Fibroblast of lung (primary cell): Measurements from ENCODE around the gene AKT1S1. TPM values are rescaled to one million over a fixed set of nuclear protein-coding genes. Genes with fewer than 3 reads are reported as not detected.
A peak's percentile ranks its signal among the peaks of the same experiment; 100 is the strongest.

Experiments
- DNase-seq, 2 donors: peaks; one replicate each; pipeline versions ENCODE4 v3.0.0 to v3.0.0-alpha.2; 2010; ENCODE audit warnings: low read depth in 2 of 2
- H2AFZ ChIP-seq: 2 replicates; pipeline ENCODE4 v1.5.1; 2012; ENCODE audit warnings: low read length, control low read depth, inconsistent platforms
- H3K27ac ChIP-seq: 2 replicates; pipeline ENCODE4 v1.5.1; 2011; ENCODE audit warnings: low read length, control low read depth; ENCODE audit not compliant: insufficient read depth
- H3K27me3 ChIP-seq: 2 replicates; pipeline ENCODE4 v1.5.1; 2011; ENCODE audit warnings: mild to moderate bottlenecking, low read length; ENCODE audit not compliant: control insufficient read depth, insufficient read depth
- H3K36me3 ChIP-seq: 2 replicates; pipeline ENCODE4 v1.5.1; 2011; ENCODE audit warnings: low read length; ENCODE audit not compliant: control insufficient read depth, insufficient read depth
- H3K4me1 ChIP-seq: 2 replicates; pipeline ENCODE4 v1.5.1; 2011; ENCODE audit warnings: low read length; ENCODE audit not compliant: control insufficient read depth, insufficient read depth; ENCODE audit errors: extremely low read depth
- H3K4me2 ChIP-seq: 2 replicates; pipeline ENCODE4 v1.5.1; 2011; ENCODE audit warnings: low read length, control low read depth; ENCODE audit not compliant: insufficient read depth; ENCODE audit errors: extremely low read depth
- H3K4me3 ChIP-seq, 4 experiments: fragments of 200-600 bp in 1 of 4; sonication (generic) in 1 of 4; replicated peaks in 1 of 4; 2 replicates each; pipeline ENCODE4 v1.5.1; 2011 to 2016; ENCODE audit warnings: low read length in 4 of 4, low read depth in 3 of 4, mild to moderate bottlenecking in 3 of 4, control low read depth in 2 of 4, inconsistent platforms in 1 of 4, mixed read lengths in 1 of 4; ENCODE audit not compliant: insufficient read depth in 1 of 4; ENCODE audit errors: control extremely low read depth in 1 of 4
- H3K79me2 ChIP-seq: 2 replicates; pipeline ENCODE4 v1.5.1; 2012; ENCODE audit warnings: mild to moderate bottlenecking, low read length, inconsistent platforms; ENCODE audit not compliant: control insufficient read depth, insufficient read depth
- H3K9ac ChIP-seq: 2 replicates; pipeline ENCODE4 v1.5.1; 2011; ENCODE audit warnings: mild to moderate bottlenecking, low read length, control low read depth; ENCODE audit not compliant: insufficient read depth
- H3K9me3 ChIP-seq: 2 replicates; pipeline ENCODE4 v1.5.1; 2012; ENCODE audit warnings: low read depth, low read length; ENCODE audit not compliant: control insufficient read depth, insufficient read depth
- H4K20me1 ChIP-seq: 2 replicates; pipeline ENCODE4 v1.5.1; 2011; ENCODE audit warnings: low read length; ENCODE audit not compliant: control insufficient read depth, insufficient read depth; ENCODE audit errors: extremely low read depth
- EZH2 ChIP-seq: IDR thresholded peaks from 2 replicates; pipeline ENCODE4 v1.5.1; 2012; ENCODE audit warnings: low read length, control low read depth, mild to moderate bottlenecking; ENCODE audit errors: missing control alignments
- polyA plus RNA-seq, 2 donors: library from polyadenylated mRNA; depleted of rRNA in 1 of 2; stranded (reverse) in 1 of 2; unstranded in 1 of 2; fragments of >200 nt; gene quantifications; 2 replicates each; pipeline ENCODE4 v1.2.1, GENCODE V29; 2011 to 2012; ENCODE audit warnings: missing spikeins in 1 of 2
- total RNA-seq: library from RNA; depleted of rRNA; stranded (reverse); fragments of >200 nt; gene quantifications from 2 replicates; pipeline ENCODE4 v1.2.1, GENCODE V29; 2014
- TF ChIP-seq, protein P1 (sequence below), 2 donors: IDR thresholded peaks in 1 of 2; conservative IDR thresholded peaks in 1 of 2; 1 replicate in 1 of 2; 2 replicates in 1 of 2; pipeline ENCODE4 v1.5.1; 2011 to 2012; ENCODE audit warnings: low read length in 2 of 2, control low read depth in 1 of 2, inconsistent platforms in 1 of 2, low read depth in 1 of 2, mild to moderate bottlenecking in 1 of 2

The AKT1S1 gene
- total and polyA plus RNA-seq, 2 donors (not counting 1 experiment from before 2014, with no cell fraction given) = 12.2 to 37.4 TPM

DNA sequence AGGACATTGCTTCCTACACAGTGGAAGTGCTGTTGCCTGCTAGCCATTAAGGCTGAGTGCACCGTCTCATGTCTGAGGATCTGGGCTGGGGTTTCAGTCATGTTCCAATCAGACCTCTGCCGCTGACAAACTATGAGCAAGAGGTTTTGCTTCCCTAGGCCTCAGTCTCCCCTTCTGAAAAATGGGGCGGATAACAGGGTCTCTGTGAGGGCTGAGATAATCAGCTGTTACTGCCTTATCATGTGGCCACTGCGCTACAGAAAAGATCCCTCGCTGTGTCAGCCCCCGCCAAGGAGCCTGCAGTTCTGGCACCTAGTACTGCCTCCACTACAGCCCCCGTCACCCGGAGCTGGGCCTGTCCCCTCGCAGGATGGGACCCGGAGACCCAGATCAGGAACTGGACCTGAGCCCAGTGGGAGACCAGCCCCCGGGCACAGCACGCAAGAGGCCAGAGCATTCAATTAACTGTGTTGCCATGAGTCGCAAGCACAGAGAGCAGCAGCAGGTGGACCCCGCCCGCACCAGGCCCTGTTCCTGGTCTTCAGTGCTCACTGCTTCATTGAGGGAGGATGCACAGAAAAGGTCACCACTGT lies 6.8 kb downstream of the AKT1S1 start:
- Histone ChIP-seq H3K79me2 (peaks cover 25% of the 10 kb centered on the region), H2AFZ (peak overlapping the region; percentile 10), H3K27me3 (no peaks in the 10 kb centered on the region), H3K27ac (peak overlapping the region; percentile 63), H4K20me1 (no peaks in the 10 kb centered on the region), H3K9me3 (no peaks in the 10 kb centered on the region), H3K4me1 (peaks cover 16% of the 10 kb centered on the region), H3K9ac (peak overlapping the region; percentile 49), H3K36me3 (peaks cover 2% of the 10 kb centered on the region), H3K4me2 (peak overlapping the region; percentile 79), H3K4me3 (peak overlapping the region; percentile 31 to 56 (median 38))
- no peak for TF ChIP-seq EZH2
- TF ChIP-seq, protein P1, sequence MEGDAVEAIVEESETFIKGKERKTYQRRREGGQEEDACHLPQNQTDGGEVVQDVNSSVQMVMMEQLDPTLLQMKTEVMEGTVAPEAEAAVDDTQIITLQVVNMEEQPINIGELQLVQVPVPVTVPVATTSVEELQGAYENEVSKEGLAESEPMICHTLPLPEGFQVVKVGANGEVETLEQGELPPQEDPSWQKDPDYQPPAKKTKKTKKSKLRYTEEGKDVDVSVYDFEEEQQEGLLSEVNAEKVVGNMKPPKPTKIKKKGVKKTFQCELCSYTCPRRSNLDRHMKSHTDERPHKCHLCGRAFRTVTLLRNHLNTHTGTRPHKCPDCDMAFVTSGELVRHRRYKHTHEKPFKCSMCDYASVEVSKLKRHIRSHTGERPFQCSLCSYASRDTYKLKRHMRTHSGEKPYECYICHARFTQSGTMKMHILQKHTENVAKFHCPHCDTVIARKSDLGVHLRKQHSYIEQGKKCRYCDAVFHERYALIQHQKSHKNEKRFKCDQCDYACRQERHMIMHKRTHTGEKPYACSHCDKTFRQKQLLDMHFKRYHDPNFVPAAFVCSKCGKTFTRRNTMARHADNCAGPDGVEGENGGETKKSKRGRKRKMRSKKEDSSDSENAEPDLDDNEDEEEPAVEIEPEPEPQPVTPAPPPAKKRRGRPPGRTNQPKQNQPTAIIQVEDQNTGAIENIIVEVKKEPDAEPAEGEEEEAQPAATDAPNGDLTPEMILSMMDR (conservative IDR thresholded peaks at IDR 0.05 in 1 of 2, IDR thresholded peaks at IDR 0.05 in 1 of 2; ENCODE audit: low read depth in 1 of 2, low read length in 2 of 2) = no peak
- no peak for DNase-seq

DNA sequence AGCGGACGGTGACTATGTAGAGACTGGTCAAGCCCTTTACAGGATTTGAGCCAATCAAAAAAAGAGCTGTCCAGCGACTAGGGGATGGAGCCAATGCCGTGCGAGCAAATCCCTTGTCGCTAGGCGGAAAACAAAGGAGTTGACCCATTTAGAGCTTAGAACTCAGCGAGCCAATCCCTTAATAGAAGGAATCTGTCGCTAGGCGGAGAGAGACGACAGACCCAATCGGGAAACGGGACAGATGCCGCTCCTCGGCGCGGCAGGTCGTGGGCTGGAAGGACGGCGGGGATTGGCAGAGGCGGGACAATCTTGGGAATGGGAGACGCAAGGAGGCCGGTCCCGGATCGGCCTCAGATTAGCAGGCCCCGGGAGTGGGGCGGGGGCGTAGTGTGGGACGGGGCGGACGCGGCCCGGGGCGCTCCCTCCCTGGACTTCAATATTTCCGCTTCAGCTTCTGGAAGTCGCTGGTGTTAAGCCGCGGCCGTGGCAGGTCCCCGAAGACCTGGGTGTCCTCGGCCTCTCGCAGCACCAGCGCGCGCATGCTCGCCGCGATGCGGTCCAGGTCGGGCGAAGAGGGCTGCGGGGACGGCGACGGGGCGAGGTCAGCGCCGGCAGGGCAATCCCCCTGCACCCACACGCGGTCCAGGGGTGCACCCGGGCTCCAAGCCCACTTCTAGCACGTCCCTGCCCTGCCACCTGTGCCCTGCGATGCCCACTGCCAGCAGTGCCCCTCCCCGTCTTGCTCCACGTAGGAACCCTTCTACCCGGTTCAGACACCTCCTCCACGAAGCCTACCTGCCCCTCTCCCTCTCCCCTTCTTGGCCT lies 7.5 kb downstream of the AKT1S1 start:
- no peaks in the 10 kb centered on the region for H3K9me3 ChIP-seq
- no peak for TF ChIP-seq EZH2
- TF ChIP-seq, protein P1 (conservative IDR thresholded peaks at IDR 0.05 in 1 of 2, IDR thresholded peaks at IDR 0.05 in 1 of 2; ENCODE audit: low read depth in 1 of 2, low read length in 2 of 2) = no peak
- peak overlapping the region; percentile 49 for H3K9ac ChIP-seq
- DNase-seq = peak; percentile 100
- peaks cover 2% of the 10 kb centered on the region for H3K36me3 ChIP-seq
- H4K20me1 ChIP-seq = no peaks in the 10 kb centered on the region
- no peaks in the 10 kb centered on the region for H3K27me3 ChIP-seq
- peaks cover 16% of the 10 kb centered on the region for H3K4me1 ChIP-seq
- H2AFZ ChIP-seq = peak overlapping the region; percentile 10
- peak overlapping the region; percentile 31 to 56 (median 38) for H3K4me3 ChIP-seq
- peak overlapping the region; percentile 79 for H3K4me2 ChIP-seq
- H3K27ac ChIP-seq = peak overlapping the region; percentile 80
- H3K79me2 ChIP-seq = peaks cover 22% of the 10 kb centered on the region

DNA sequence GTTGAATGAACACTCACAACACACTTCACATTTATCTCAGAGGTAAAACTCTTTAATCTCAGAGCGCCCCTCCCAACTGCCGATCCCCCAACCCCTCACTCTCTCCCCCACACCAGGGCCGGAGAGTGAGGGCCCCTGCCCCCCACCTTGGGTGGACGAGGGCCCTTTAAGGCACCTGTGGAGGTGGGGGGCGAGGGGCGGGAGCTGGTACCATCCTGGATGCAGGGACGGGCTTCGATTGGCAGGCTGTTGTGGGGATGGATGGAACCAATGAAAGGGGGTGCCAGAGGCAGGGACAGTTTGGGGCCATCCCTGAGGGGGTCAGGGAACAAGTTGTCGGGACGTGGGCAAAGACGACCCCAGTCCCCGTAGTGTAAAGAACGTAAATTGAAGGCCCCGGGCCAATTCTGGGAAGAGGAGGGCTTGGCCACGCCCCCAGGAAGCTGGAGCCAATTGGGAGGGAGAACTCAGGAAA lies 8.1 kb downstream of the AKT1S1 start:
- Histone ChIP-seq H3K4me1 (peaks cover 16% of the 10 kb centered on the region), H3K9ac (peak overlapping the region; percentile 33), H3K4me2 (peak overlapping the region; percentile 75), H3K9me3 (no peaks in the 10 kb centered on the region), H4K20me1 (no peaks in the 10 kb centered on the region), H3K27me3 (no peaks in the 10 kb centered on the region), H3K79me2 (peaks cover 22% of the 10 kb centered on the region), H3K36me3 (peaks cover 7% of the 10 kb centered on the region), H2AFZ (peak overlapping the region; percentile 60), H3K27ac (peak overlapping the region; percentile 80), H3K4me3 (peak overlapping the region; percentile 2 to 48 (median 36))
- TF ChIP-seq, protein P1 (conservative IDR thresholded peaks at IDR 0.05 in 1 of 2, IDR thresholded peaks at IDR 0.05 in 1 of 2; ENCODE audit: low read depth in 1 of 2, low read length in 2 of 2) = no peak
- no peak for TF ChIP-seq EZH2
- DNase-seq = no peak
